Glomerular visceral epithelial cell (primary cell): ENCODE measurements around the gene SLC35A2.

Experiments used
- DNase-seq: peaks from one replicate; pipeline ENCODE4 v3.0.0-alpha.2; 2016; ENCODE audit errors: extremely low spot score

SLC35A2 gene

GRCh38 chrX:48911412-48912182, at the start of gene SLC35A2:
SLC35A2 (minus strand) TSS chrX:48911646; CDS start chrX:48911636, 10 bp downstream.
- DNase-seq = peak; percentile 79

- no peak for DNase-seq
These were observed 48.8 kb upstream of the SLC35A2 start for GRCh38 chrX:48960291-48960690.

- DNase-seq = peak; percentile 43
These were observed 47.2 kb upstream of the SLC35A2 start for GRCh38 chrX:48958635-48959094.

- peak; percentile 97 for DNase-seq
These were observed 46.6 kb upstream of the SLC35A2 start for GRCh38 chrX:48957827-48958634.

- no peak for DNase-seq
These were observed 46.0 kb upstream of the SLC35A2 start, which contains the start of gene OTUD5 for GRCh38 chrX:48957477-48957826. OTUD5 (minus strand) TSS chrX:48957607; CDS start chrX:48957570, 37 bp downstream.

GRCh38 chrX:48956728-48957414, 45.4 kb upstream of the SLC35A2 start:
- no peak for DNase-seq

- no peak for DNase-seq
These were observed 37.1 kb upstream of the SLC35A2 start for GRCh38 chrX:48948589-48948988.

GRCh38 chrX:48945517-48946348, 34.3 kb upstream of the SLC35A2 start:
- peak; percentile 37 for DNase-seq

GRCh38 chrX:48942895-48943294, 31.4 kb upstream of the SLC35A2 start:
- no peak for DNase-seq

- DNase-seq = no peak
These were observed 29.0 kb upstream of the SLC35A2 start for GRCh38 chrX:48940404-48940955.

GRCh38 chrX:48939524-48940228, 28.2 kb upstream of the SLC35A2 start:
- no peak for DNase-seq

GRCh38 chrX:48938721-48939425, 27.4 kb upstream of the SLC35A2 start:
- no peak for DNase-seq

GRCh38 chrX:48937054-48937907, 25.8 kb upstream of the SLC35A2 start:
- peak; percentile 52 for DNase-seq

GRCh38 chrX:48936429-48937053, 25.1 kb upstream of the SLC35A2 start:
- no peak for DNase-seq

- DNase-seq = no peak
These were observed 23.8 kb upstream of the SLC35A2 start for GRCh38 chrX:48935301-48935670.

GRCh38 chrX:48934581-48935300, 23.3 kb upstream of the SLC35A2 start:
- DNase-seq = no peak

GRCh38 chrX:48933757-48934156, 22.3 kb upstream of the SLC35A2 start:
- DNase-seq = no peak
